Measurements from ENCODE around the gene ATXN1. TPM values are rescaled to one million over a fixed set of nuclear protein-coding genes. Genes with fewer than 3 reads are reported as not detected.
A peak's percentile ranks its signal among the peaks of the same experiment; 100 is the strongest.

The ATXN1 gene
- total and polyA plus RNA-seq, 2 of the 13 experiments (the other 11 are each of a cell fraction or from before 2014, with no cell fraction given): 20.7 to 39.5 TPM

GRCh38 chr6:16759646-16760515 is 1.4 kb downstream of the ATXN1 start (continued):
- no peak; the same call in 1 of the 2 replicates for TF ChIP-seq NKX3-1 (CRISPR knock-in tag; IDR thresholded peaks at IDR 0.05)
- peak; percentile 72; the same call in 1 of the 2 replicates for TF ChIP-seq ZFP41 (CRISPR knock-in tag; IDR thresholded peaks at IDR 0.05; ENCODE audit: borderline replicate concordance)
- TF ChIP-seq ZNF136 (CRISPR knock-in tag; IDR thresholded peaks at IDR 0.05; ENCODE audit: low read depth): no peak; the same call in 1 of the 2 replicates
- no peak for TF ChIP-seq NFRKB (IDR thresholded peaks at IDR 0.05)
- TF ChIP-seq ZNF101 (CRISPR knock-in tag; IDR thresholded peaks at IDR 0.05; ENCODE audit: borderline replicate concordance, low read depth): no peak
- peak; percentile 45 for TF ChIP-seq HNRNPH1 (optimal IDR thresholded peaks at IDR 0.05; ENCODE audit: low read depth, low read length)
- peak; percentile 91 for TF ChIP-seq ZBTB7A (CRISPR knock-in tag; IDR thresholded peaks at IDR 0.05)
- 0 out of 2 replicates have a peak, but pooled peaks have one; percentile 17 for TF ChIP-seq ZMYM2 (CRISPR knock-in tag; IDR thresholded peaks at IDR 0.05)
- TF ChIP-seq ZBTB21 (CRISPR knock-in tag; IDR thresholded peaks at IDR 0.05): no peak
- peak; percentile 27 for TF ChIP-seq ZSCAN31 (CRISPR knock-in tag; IDR thresholded peaks at IDR 0.05; ENCODE audit: low read depth)
- TF ChIP-seq MAFG (CRISPR knock-in tag; IDR thresholded peaks at IDR 0.05): no peak
- no peak for TF ChIP-seq ZNF367 (CRISPR knock-in tag; IDR thresholded peaks at IDR 0.05; ENCODE audit: borderline replicate concordance)
- TF ChIP-seq AGO2 (optimal IDR thresholded peaks at IDR 0.05; ENCODE audit: low read depth, low read length): peak; percentile 93
- TF ChIP-seq TCF7L2 (IDR thresholded peaks at IDR 0.05; ENCODE audit: low read depth, low read length): no peak
- TF ChIP-seq GZF1 (CRISPR knock-in tag; IDR thresholded peaks at IDR 0.05): peak; percentile 79; the same call in 1 of the 2 replicates
- no peak; the same call in 1 of the 2 replicates for TF ChIP-seq ZNF740 (CRISPR knock-in tag; IDR thresholded peaks at IDR 0.05)
- peak; percentile 94; the same call in 1 of the 2 replicates for TF ChIP-seq HOXA5 (CRISPR knock-in tag; IDR thresholded peaks at IDR 0.05)
- no peak for TF ChIP-seq HDAC6 (IDR thresholded peaks at IDR 0.05; ENCODE audit: low read depth, low read length)
- peak; percentile 87 for TF ChIP-seq ZNF235 (CRISPR knock-in tag; IDR thresholded peaks at IDR 0.05; ENCODE audit: borderline replicate concordance)
- 0 out of 2 replicates have a peak, but pooled peaks have one; percentile 62 for TF ChIP-seq ZFYVE20 (CRISPR knock-in tag; IDR thresholded peaks at IDR 0.05; ENCODE audit: borderline replicate concordance, low read depth)
- TF ChIP-seq CEBPZ (IDR thresholded peaks at IDR 0.05; ENCODE audit: low read length): no peak
- TF ChIP-seq GATA4 (IDR thresholded peaks at IDR 0.05; ENCODE audit: borderline replicate concordance, low read depth): no peak
- TF ChIP-seq SALL2 (CRISPR knock-in tag; IDR thresholded peaks at IDR 0.05): peak; percentile 92; the same call in 1 of the 2 replicates
- TF ChIP-seq MAX (IDR thresholded peaks at IDR 0.05): peak; percentile 76
- TF ChIP-seq ATAD3A (CRISPR knock-in tag; IDR thresholded peaks at IDR 0.05): no peak
